H1 (cell line): ENCODE results near the gene GSTO1.

ENCODE experiments used
- JUND ChIP-seq: IDR thresholded peaks from 2 replicates; pipeline ENCODE4 v1.6.1; 2011; ENCODE audit warnings: mild to moderate bottlenecking, improper control_type of control experiment, low read length
- POLR2A ChIP-seq, 2 experiments: IDR thresholded peaks; 1 replicate in 1 of 2; 2 replicates in 1 of 2; pipeline ENCODE4 v1.6.1; 2011; ENCODE audit warnings: low read depth in 2 of 2, low read length in 2 of 2, mild to moderate bottlenecking in 2 of 2; ENCODE audit errors: control extremely low read depth in 1 of 2
- RFX5 ChIP-seq: IDR thresholded peaks from 2 replicates; pipeline ENCODE4 v1.6.1; 2011; ENCODE audit warnings: low read depth, low read length, improper control_type of control experiment, borderline replicate concordance

DNA sequence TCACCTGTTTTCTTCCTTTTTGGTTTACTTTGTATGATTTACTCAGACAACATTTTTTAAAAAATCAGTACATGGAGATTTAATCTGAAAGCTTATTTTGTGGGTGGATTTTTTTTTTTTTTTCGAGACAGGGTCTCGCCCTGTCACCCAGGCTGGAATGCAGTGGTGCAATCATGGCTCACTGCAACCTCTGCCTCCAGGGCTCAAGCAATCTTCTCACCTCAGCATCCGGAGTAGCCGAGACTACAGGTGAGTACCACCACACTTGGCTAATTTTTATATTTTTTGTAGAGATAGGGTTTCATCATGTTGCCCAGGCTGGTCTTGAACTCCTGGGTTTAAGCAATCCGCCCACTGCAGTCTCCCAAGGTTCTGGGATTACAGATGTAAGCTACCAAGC, 2.5 kb downstream of the GSTO1 start:
- no peak for TF ChIP-seq POLR2A (IDR thresholded peaks at IDR 0.05; ENCODE audit: control extremely low read depth in 1 of 2, low read depth in 2 of 2, low read length in 2 of 2)
- no peak for TF ChIP-seq JUND
- TF ChIP-seq RFX5: no peak
